ENCODE measurements around the gene PCGF1. TPM values are rescaled to one million over a fixed set of nuclear protein-coding genes. Genes with fewer than 3 reads are reported as not detected.

The PCGF1 gene
- total and polyA plus RNA-seq, 9 of the 15 experiments (the other 6 are each of a cell fraction or from before 2014, with no cell fraction given), result 20.3 to 45.7 (median 29.3) TPM

GRCh38 chr2:74482801-74483674 lies 24.5 kb downstream of the PCGF1 start, which contains the start of the genes CCDC142 and TTC31 (continued):
- no peak for TF ChIP-seq ETV5 (CRISPR knock-in tag; IDR thresholded peaks at IDR 0.05; ENCODE audit: low read depth)
- peak in 1 of 2 experiments; percentile 11; a peak in 1 of 4 replicates for TF ChIP-seq TRIM24 (IDR thresholded peaks at IDR 0.05)

DNA sequence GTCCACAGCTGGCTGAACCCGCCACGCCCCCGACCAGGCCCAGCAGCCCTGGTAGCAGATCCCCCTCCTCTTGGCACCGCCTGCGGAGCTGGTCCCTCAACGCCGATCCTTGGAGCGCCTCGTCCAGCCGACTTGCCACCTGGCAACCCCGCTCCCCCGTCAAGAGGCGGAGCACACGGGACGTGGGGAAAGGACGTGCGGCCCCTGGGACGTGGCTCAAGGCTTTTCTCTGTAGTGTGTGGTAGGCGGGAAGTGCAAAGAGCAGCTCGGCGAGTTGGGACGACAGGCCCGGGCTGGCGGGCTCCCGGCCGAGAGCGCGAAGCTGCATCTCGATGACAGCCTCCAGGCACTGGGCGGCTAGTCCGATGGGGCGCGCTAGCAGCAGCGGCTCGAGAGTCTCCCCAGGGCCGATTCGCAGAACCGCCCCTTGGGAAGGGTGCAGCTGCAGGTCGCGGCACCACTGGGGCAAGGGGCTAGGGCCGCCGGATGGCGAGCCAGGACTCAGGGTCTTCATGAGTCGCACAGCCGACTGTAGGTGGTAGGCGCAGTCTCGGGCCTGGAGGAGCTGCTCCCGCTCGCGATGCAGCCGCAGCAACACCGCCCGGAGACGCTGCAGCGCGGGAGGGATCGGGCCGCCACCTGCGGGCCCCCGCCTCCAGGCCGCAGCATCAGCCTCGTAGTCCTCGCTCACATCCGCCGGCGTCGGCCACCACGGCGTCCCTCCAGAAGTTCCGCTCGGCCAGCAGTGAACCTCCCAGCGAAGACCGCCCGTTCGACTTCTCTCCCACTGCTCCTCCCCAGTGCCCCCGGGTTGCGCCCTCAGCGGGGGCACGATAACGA lies 25.3 kb downstream of the PCGF1 start:
- intact Hi-C loops (cut with micrococcal nuclease), result loop anchor here (2.0 kb wide), 2 partner anchors 27 to 47 kb away; partner anchors contain the start of genes AUP1, HTRA2 and INO80B
- Histone ChIP-seq H2AFZ (ENCODE audit: low read depth, low read length) (peak overlapping the region; percentile 100), H3K9me3 (replicated peaks; ENCODE audit: control insufficient read depth, insufficient read depth, low read depth, low read length) (no peaks in the 10 kb centered on the region), H4K20me1 (replicated peaks; ENCODE audit: control insufficient read depth, insufficient read depth, low read length) (no peaks in the 10 kb centered on the region; the same call in 1 of the 2 replicates), H3K9ac (ENCODE audit: insufficient read depth in 1 of 2, low read depth in 2 of 2, low read length in 2 of 2) (peak overlapping the region; percentile 83 to 93), H3K27me3 (ENCODE audit: control insufficient read depth in 2 of 2, insufficient read depth in 2 of 2, low read length in 2 of 2) (no peaks in the 10 kb centered on the region), H3K4me3 (peak overlapping the region; percentile 86), H3K36me3 (ENCODE audit: control insufficient read depth, insufficient read depth, low read length) (peaks cover 32% of the 10 kb centered on the region), H3K27ac (ENCODE audit: extremely low read depth, low read depth, low read length) (peak overlapping the region; percentile 92), H3K4me2 (ENCODE audit: insufficient read depth, low read length) (peak overlapping the region; percentile 99), H3K4me1 (replicated peaks in 1 of 2; ENCODE audit: control insufficient read depth in 2 of 2, insufficient read depth in 2 of 2, low read length in 2 of 2) (peaks cover 8 to 23% of the 10 kb centered on the region in 2 experiments; a peak in 4 of 5 replicates), H3K9me1 (ENCODE audit: control insufficient read depth, insufficient read depth, low read length) (no peaks in the 10 kb centered on the region), H3K79me2 (ENCODE audit: control insufficient read depth, insufficient read depth, low read length) (peaks cover 32% of the 10 kb centered on the region)
- 5% methylated on average over 76 of the region's 80 CpGs for WGBS (ENCODE audit: insufficient coverage, low coverage, missing lambda C conversion rate)
- ATAC-seq (peak; percentile 73), FAIRE-seq (no peak), DNase-seq (ENCODE audit: extremely low read depth in 1 of 4, low spot score in 3 of 4) (peak; percentile 51 to 58 (median 56))
- POLR2A ChIA-PET, result interaction anchor here (0.6 to 3.9 kb wide), 15 partner anchors 9 to 276 kb away, joined by 3 to 28 read pairs (median 4); partner anchors contain the start of genes INO80B, MOGS, MRPL53 and WBP1
- BruUV-seq (replicated peaks), result TSS peak; percentile 74
- in situ Hi-C loops (cut with MboI), result no loop called here
- CTCF ChIA-PET (ENCODE audit: low intra/inter-chr PET ratio), result interaction anchor here (0.7 to 2.0 kb wide), 3 partner anchors 27 to 106 kb away, joined by 3 to 12 read pairs (median 6); partner anchors contain the start of gene INO80B
- TF ChIP-seq SMAD4 (CRISPR knock-in tag; conservative IDR thresholded peaks at IDR 0.05) (0 out of 2 replicates have a peak, but pooled peaks have one; percentile 13), FOXM1 (IDR thresholded peaks at IDR 0.05; ENCODE audit: low read depth) (no peak), FOXM1 (CRISPR knock-in tag; IDR thresholded peaks at IDR 0.05; ENCODE audit: low read depth) (0 out of 2 replicates have a peak, but pooled peaks have one; percentile 86), ZBTB11 (CRISPR knock-in tag; IDR thresholded peaks at IDR 0.05) (peak in 1 of 3 experiments; percentile 71; a peak in 2 of 6 replicates)
- TF ChIP-seq, protein P1, sequence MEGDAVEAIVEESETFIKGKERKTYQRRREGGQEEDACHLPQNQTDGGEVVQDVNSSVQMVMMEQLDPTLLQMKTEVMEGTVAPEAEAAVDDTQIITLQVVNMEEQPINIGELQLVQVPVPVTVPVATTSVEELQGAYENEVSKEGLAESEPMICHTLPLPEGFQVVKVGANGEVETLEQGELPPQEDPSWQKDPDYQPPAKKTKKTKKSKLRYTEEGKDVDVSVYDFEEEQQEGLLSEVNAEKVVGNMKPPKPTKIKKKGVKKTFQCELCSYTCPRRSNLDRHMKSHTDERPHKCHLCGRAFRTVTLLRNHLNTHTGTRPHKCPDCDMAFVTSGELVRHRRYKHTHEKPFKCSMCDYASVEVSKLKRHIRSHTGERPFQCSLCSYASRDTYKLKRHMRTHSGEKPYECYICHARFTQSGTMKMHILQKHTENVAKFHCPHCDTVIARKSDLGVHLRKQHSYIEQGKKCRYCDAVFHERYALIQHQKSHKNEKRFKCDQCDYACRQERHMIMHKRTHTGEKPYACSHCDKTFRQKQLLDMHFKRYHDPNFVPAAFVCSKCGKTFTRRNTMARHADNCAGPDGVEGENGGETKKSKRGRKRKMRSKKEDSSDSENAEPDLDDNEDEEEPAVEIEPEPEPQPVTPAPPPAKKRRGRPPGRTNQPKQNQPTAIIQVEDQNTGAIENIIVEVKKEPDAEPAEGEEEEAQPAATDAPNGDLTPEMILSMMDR (IDR thresholded peaks at IDR 0.05 in 2 of 3, conservative IDR thresholded peaks at IDR 0.05 in 1 of 3; ENCODE audit: insufficient read depth in 2 of 3, low read depth in 1 of 3, low read length in 3 of 3), result peak in 2 of 3 experiments; percentile 7 to 30; a peak in 1 of 6 replicates
- TF ChIP-seq, protein P2, sequence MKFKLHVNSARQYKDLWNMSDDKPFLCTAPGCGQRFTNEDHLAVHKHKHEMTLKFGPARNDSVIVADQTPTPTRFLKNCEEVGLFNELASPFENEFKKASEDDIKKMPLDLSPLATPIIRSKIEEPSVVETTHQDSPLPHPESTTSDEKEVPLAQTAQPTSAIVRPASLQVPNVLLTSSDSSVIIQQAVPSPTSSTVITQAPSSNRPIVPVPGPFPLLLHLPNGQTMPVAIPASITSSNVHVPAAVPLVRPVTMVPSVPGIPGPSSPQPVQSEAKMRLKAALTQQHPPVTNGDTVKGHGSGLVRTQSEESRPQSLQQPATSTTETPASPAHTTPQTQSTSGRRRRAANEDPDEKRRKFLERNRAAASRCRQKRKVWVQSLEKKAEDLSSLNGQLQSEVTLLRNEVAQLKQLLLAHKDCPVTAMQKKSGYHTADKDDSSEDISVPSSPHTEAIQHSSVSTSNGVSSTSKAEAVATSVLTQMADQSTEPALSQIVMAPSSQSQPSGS (CRISPR knock-in tag; IDR thresholded peaks at IDR 0.05), result 0 out of 2 replicates have a peak, but pooled peaks have one; percentile 32

Data from K562 (cell line).